Measurements from ENCODE around the gene ZHX3. TPM values are rescaled to one million over a fixed set of nuclear protein-coding genes. Genes with fewer than 3 reads are reported as not detected.
A peak's percentile ranks its signal among the peaks of the same experiment; 100 is the strongest.
"Not testable (repeated sequence)": the region's sequence is repeated elsewhere in the genome, so short reads cannot be mapped to it uniquely, and the experiment has no call there.

ZHX3 gene
- polyA plus RNA-seq, 1 donor from 2014 or later: 3.4 TPM

GRCh38 chr20:41134362-41135186, 183.0 kb downstream of the ZHX3 start:
- Mint-ChIP-seq H3K4me3 (peak overlapping the region in 2 of 4 donors; percentile 23 to 25), H3K27me3 (no peaks in the 10 kb centered on the region), H3K4me1 (peaks cover 29 to 35% (median 35%) of the 10 kb centered on the region in 3 donors), H3K36me3 (no peaks in the 10 kb centered on the region), H3K9me3 (no peaks in the 10 kb centered on the region), H3K27ac (peak overlapping the region; percentile 39 to 89 (median 73))

- Mint-ChIP-seq H3K4me1 (peaks cover 22 to 29% (median 29%) of the 10 kb centered on the region in 3 donors), H3K4me3 (peak overlapping the region in 1 of 4 donors; percentile 25), H3K36me3 (no peaks in the 10 kb centered on the region), H3K27me3 (no peaks in the 10 kb centered on the region), H3K9me3 (no peaks in the 10 kb centered on the region), H3K27ac (peak overlapping the region; percentile 35 to 73 (median 39))
Observed at GRCh38 chr20:41133709-41134361, 183.7 kb downstream of the ZHX3 start.

GRCh38 chr20:41132388-41132775, 185.1 kb downstream of the ZHX3 start:
- not testable (repeated sequence) for H3K27me3 Mint-ChIP-seq, H3K27ac Mint-ChIP-seq, H3K9me3 Mint-ChIP-seq, H3K36me3 Mint-ChIP-seq
- Mint-ChIP-seq H3K4me3 (peak overlapping the region in 1 of 4 donors; percentile 25), H3K4me1 (peaks cover 16 to 22% (median 22%) of the 10 kb centered on the region in 3 donors)

- Mint-ChIP-seq H3K36me3 (peaks cover 1% of the 10 kb centered on the region), H3K27me3 (no peaks in the 10 kb centered on the region), H3K4me3 (no peak overlapping the region), H3K9me3 (no peaks in the 10 kb centered on the region), H3K27ac (peak overlapping the region in 1 of 3 donors; percentile 47), H3K4me1 (peaks cover 16 to 22% (median 22%) of the 10 kb centered on the region in 3 donors)
Observed at GRCh38 chr20:41131594-41132387, 185.7 kb downstream of the ZHX3 start.

Other genes with a start within 250 kb of the ZHX3 start
- 12.8 TPM for gene PLCG1, start 180.2 kb downstream of the ZHX3 start, polyA plus RNA-seq
- not detected for gene LPIN3, start 23.1 kb upstream of the ZHX3 start, polyA plus RNA-seq
- gene EMILIN3, start 49.1 kb upstream of the ZHX3 start, polyA plus RNA-seq: not detected

Measured in IgD-negative memory B cell (primary cell).